Gastroesophageal sphincter (tissue), 3 donors: ENCODE results near the gene MT1B.

Source experiments
- POLR2A ChIP-seq, 2 donors: fragments of 450-650 bp; IDR thresholded peaks; one replicate each; pipeline ENCODE4 v1.6.1; 2017; ENCODE audit warnings: antibody characterized with exemption in 2 of 2, mild to moderate bottlenecking in 2 of 2, moderate library complexity in 1 of 2
- POLR2AphosphoS5 ChIP-seq: sonication (generic); formaldehyde crosslinking; IDR thresholded peaks from one replicate; pipeline ENCODE4 v1.6.1; 2017; ENCODE audit warnings: antibody characterized with exemption
- TF ChIP-seq, protein P1 (sequence below), 4 experiments: fragments of 200-600 bp in 2 of 4; fragments of 450-650 bp in 2 of 4; sonication (generic) in 1 of 4; IDR thresholded peaks; one replicate each; pipeline ENCODE4 v1.5.1; 2017 to 2019; ENCODE audit warnings: antibody characterized with exemption in 4 of 4, mild to moderate bottlenecking in 2 of 4, moderate library complexity in 2 of 4

DNA sequence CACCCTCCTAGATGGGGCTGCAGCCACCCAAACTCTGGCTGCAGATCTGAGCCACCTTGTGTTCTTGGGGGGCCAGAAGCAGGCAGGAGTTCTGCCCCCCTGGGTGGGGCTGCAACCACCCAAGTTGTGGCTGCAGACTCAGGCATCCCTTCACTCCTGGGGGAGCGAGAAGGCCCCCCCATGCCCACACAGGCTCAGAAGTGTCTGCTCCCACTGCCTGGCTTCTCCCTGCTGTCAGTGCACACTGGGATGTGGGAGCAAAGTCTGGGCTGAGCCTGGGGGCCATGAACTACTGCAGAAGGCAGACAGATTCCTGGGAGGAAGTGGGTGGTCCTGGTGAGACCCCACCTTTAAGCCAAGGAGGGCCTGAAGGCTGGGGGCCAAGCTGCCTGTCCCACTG lies 43.6 kb downstream of the MT1B start:
- no peak for TF ChIP-seq POLR2AphosphoS5
- TF ChIP-seq POLR2A (IDR thresholded peaks at IDR 0.05): no peak
- TF ChIP-seq, protein P1, sequence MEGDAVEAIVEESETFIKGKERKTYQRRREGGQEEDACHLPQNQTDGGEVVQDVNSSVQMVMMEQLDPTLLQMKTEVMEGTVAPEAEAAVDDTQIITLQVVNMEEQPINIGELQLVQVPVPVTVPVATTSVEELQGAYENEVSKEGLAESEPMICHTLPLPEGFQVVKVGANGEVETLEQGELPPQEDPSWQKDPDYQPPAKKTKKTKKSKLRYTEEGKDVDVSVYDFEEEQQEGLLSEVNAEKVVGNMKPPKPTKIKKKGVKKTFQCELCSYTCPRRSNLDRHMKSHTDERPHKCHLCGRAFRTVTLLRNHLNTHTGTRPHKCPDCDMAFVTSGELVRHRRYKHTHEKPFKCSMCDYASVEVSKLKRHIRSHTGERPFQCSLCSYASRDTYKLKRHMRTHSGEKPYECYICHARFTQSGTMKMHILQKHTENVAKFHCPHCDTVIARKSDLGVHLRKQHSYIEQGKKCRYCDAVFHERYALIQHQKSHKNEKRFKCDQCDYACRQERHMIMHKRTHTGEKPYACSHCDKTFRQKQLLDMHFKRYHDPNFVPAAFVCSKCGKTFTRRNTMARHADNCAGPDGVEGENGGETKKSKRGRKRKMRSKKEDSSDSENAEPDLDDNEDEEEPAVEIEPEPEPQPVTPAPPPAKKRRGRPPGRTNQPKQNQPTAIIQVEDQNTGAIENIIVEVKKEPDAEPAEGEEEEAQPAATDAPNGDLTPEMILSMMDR (IDR thresholded peaks at IDR 0.05): no peak
